H9 (cell line): Measurements from ENCODE around the gene RSPO1. TPM values are rescaled to one million over a fixed set of nuclear protein-coding genes. Genes with fewer than 3 reads are reported as not detected.

ENCODE experiments used
- DNase-seq: peaks from one replicate; pipeline ENCODE4 v3.0.0-alpha.2; 2017
- H2AFZ ChIP-seq: one replicate; pipeline ENCODE4 v1.6.1; 2013; ENCODE audit warnings: mild to moderate bottlenecking, low read length, control low read depth, moderate library complexity
- H2AK5ac ChIP-seq: 2 replicates; pipeline ENCODE4 v1.6.1; 2013; ENCODE audit warnings: low read length, control low read depth, mixed read lengths; ENCODE audit not compliant: insufficient read length
- H2BK120ac ChIP-seq: one replicate; pipeline ENCODE4 v1.6.1; 2013; ENCODE audit warnings: low read depth, mild to moderate bottlenecking, low read length, control low read depth, inconsistent platforms; ENCODE audit not compliant: poor library complexity, severe bottlenecking
- H2BK12ac ChIP-seq: 2 replicates; pipeline ENCODE4 v1.6.1; 2013; ENCODE audit warnings: low read length, control low read depth, mixed read lengths, low read depth; ENCODE audit not compliant: insufficient read length
- H2BK15ac ChIP-seq: 2 replicates; pipeline ENCODE4 v1.6.1; 2013; ENCODE audit warnings: low read depth, low read length, control low read depth
- H2BK20ac ChIP-seq: one replicate; pipeline ENCODE4 v1.6.1; 2013; ENCODE audit warnings: low read depth, mild to moderate bottlenecking, low read length, control low read depth, inconsistent platforms; ENCODE audit not compliant: poor library complexity, severe bottlenecking
- H2BK5ac ChIP-seq: 2 replicates; pipeline ENCODE4 v1.6.1; 2013; ENCODE audit warnings: low read length, control low read depth, mixed read lengths; ENCODE audit not compliant: insufficient read length
- H3K14ac ChIP-seq: 2 replicates; pipeline ENCODE4 v1.6.1; 2013; ENCODE audit warnings: low read length, control low read depth; ENCODE audit not compliant: insufficient read depth
- H3K18ac ChIP-seq: 2 replicates; pipeline ENCODE4 v1.6.1; 2013; ENCODE audit warnings: low read depth, mild to moderate bottlenecking, mixed read lengths, low read length, control low read depth; ENCODE audit not compliant: insufficient read length
- H3K23ac ChIP-seq: 2 replicates; pipeline ENCODE4 v1.6.1; 2013; ENCODE audit warnings: low read length, control low read depth, mixed read lengths, low read depth; ENCODE audit not compliant: insufficient read length
- H3K23me2 ChIP-seq: 2 replicates; pipeline ENCODE4 v1.6.1; 2013; ENCODE audit warnings: low read depth, mild to moderate bottlenecking, mixed read lengths, low read length, control low read depth; ENCODE audit not compliant: insufficient read length, poor library complexity, severe bottlenecking
- H3K27ac ChIP-seq: 2 replicates; pipeline ENCODE4 v1.5.1; 2013; ENCODE audit warnings: low read length, control low read depth, mixed read lengths, low read depth; ENCODE audit not compliant: insufficient read length
- H3K27me3 ChIP-seq: 2 replicates; pipeline ENCODE4 v1.6.1; 2013; ENCODE audit warnings: low read length, control low read depth, inconsistent platforms; ENCODE audit not compliant: insufficient read depth
- H3K4ac ChIP-seq: 2 replicates; pipeline ENCODE4 v1.6.1; 2013; ENCODE audit warnings: low read depth, mild to moderate bottlenecking, control low read depth, inconsistent platforms, low read length, moderate library complexity
- H3K4me1 ChIP-seq: 2 replicates; pipeline ENCODE4 v1.6.1; 2013; ENCODE audit warnings: low read length, control low read depth, inconsistent platforms; ENCODE audit not compliant: insufficient read depth
- H3K4me2 ChIP-seq: 2 replicates; pipeline ENCODE4 v1.6.1; 2013; ENCODE audit warnings: low read length, control low read depth, mixed read lengths; ENCODE audit not compliant: insufficient read length, insufficient read depth
- H3K56ac ChIP-seq: 2 replicates; pipeline ENCODE4 v1.6.1; 2013; ENCODE audit warnings: low read depth, mild to moderate bottlenecking, mixed read lengths, low read length, control low read depth; ENCODE audit not compliant: insufficient read length
- H3K79me1 ChIP-seq: 2 replicates; pipeline ENCODE4 v1.6.1; 2013; ENCODE audit warnings: low read depth, mild to moderate bottlenecking, moderate library complexity, low read length, control low read depth, inconsistent platforms; ENCODE audit not compliant: insufficient read depth, poor library complexity, severe bottlenecking
- H3K79me2 ChIP-seq: 2 replicates; pipeline ENCODE4 v1.6.1; 2013; ENCODE audit warnings: low read length, control low read depth, inconsistent platforms; ENCODE audit not compliant: insufficient read depth
- H3K9ac ChIP-seq: 2 replicates; pipeline ENCODE4 v1.6.1; 2013; ENCODE audit warnings: low read length, control low read depth, mixed read lengths; ENCODE audit not compliant: insufficient read length; ENCODE audit errors: extremely low read depth
- H3K9me3 ChIP-seq: one replicate; pipeline ENCODE4 v1.6.1; 2013; ENCODE audit warnings: low read depth, low read length, inconsistent platforms; ENCODE audit not compliant: control insufficient read depth
- H3T11ph ChIP-seq: one replicate; pipeline ENCODE4 v1.6.1; 2013; ENCODE audit warnings: mild to moderate bottlenecking, low read length, control low read depth, inconsistent platforms
- H4K20me1 ChIP-seq: one replicate; pipeline ENCODE4 v1.6.1; 2013; ENCODE audit not compliant: control insufficient read depth, insufficient read length, insufficient read depth
- H4K5ac ChIP-seq: 2 replicates; pipeline ENCODE4 v1.6.1; 2013; ENCODE audit warnings: low read depth, mild to moderate bottlenecking, mixed read lengths, low read length, control low read depth; ENCODE audit not compliant: insufficient read length
- H4K8ac ChIP-seq: replicated peaks from 2 replicates; pipeline ENCODE4 v1.6.1; 2013; ENCODE audit warnings: low read length, control low read depth, mixed read lengths, low read depth; ENCODE audit not compliant: insufficient read length
- H4K91ac ChIP-seq: 2 replicates; pipeline ENCODE4 v1.6.1; 2013; ENCODE audit warnings: low read depth, mild to moderate bottlenecking, moderate library complexity, mixed read lengths, low read length, control low read depth; ENCODE audit not compliant: insufficient read length
- H3K27ac Mint-ChIP-seq, 3 experiments: 2 replicates in 2 of 3; 3 replicates in 1 of 3; pipeline ENCODE4 v1.8.0; 2020 to 2021; ENCODE audit warnings: mixed read lengths in 3 of 3, mild to moderate bottlenecking in 1 of 3, moderate library complexity in 1 of 3
- H3K27me3 Mint-ChIP-seq: 2 replicates; pipeline ENCODE4 v1.8.0; 2021; ENCODE audit warnings: low read depth, mild to moderate bottlenecking, moderate library complexity, mixed read lengths
- H3K36me3 Mint-ChIP-seq, 3 experiments: 2 replicates in 2 of 3; 3 replicates in 1 of 3; pipeline ENCODE4 v1.8.0; 2020 to 2021; ENCODE audit warnings: low read depth in 3 of 3, mixed read lengths in 3 of 3; ENCODE audit not compliant: insufficient read depth in 1 of 3
- H3K4me1 Mint-ChIP-seq, 2 experiments: 2 replicates each; pipeline ENCODE4 v1.8.0; 2020; ENCODE audit warnings: mixed read lengths in 2 of 2
- H3K4me3 Mint-ChIP-seq, 2 experiments: 2 replicates in 1 of 2; 3 replicates in 1 of 2; pipeline ENCODE4 v1.8.0; 2020 to 2021; ENCODE audit warnings: mild to moderate bottlenecking in 2 of 2, mixed read lengths in 2 of 2, moderate library complexity in 1 of 2
- H3K9me3 Mint-ChIP-seq, 2 experiments: 2 replicates in 1 of 2; 3 replicates in 1 of 2; pipeline ENCODE4 v1.8.0; 2020; ENCODE audit warnings: mild to moderate bottlenecking in 2 of 2, mixed read lengths in 2 of 2, moderate library complexity in 1 of 2
- CTCF ChIP-seq: fragments of 200-600 bp; sonication (generic); conservative IDR thresholded peaks from 3 replicates; pipeline ENCODE4 v1.8.0; 2021; ENCODE audit warnings: antibody characterized with exemption, mild to moderate bottlenecking
- WGBS: extraction: QIAGEN DNeasy Blood & Tissue Kit; methylation state at CpG from one replicate; pipeline ENCODE4 v1.1.7; 2013; ENCODE audit warnings: missing lambda C conversion rate, low lambda C conversion rate, mixed read lengths; ENCODE audit not compliant: insufficient read length; ENCODE audit errors: extremely low coverage; 5-methylcytosine and 5-hydroxymethylcytosine counted together
- total RNA-seq: library from RNA; stranded (reverse); gene quantifications from 2 replicates; pipeline ENCODE4 v1.2.1, GENCODE V29; 2021

RSPO1 gene
- total RNA-seq, 1 experiment from 2014 or later, result 0.35 TPM

DNA sequence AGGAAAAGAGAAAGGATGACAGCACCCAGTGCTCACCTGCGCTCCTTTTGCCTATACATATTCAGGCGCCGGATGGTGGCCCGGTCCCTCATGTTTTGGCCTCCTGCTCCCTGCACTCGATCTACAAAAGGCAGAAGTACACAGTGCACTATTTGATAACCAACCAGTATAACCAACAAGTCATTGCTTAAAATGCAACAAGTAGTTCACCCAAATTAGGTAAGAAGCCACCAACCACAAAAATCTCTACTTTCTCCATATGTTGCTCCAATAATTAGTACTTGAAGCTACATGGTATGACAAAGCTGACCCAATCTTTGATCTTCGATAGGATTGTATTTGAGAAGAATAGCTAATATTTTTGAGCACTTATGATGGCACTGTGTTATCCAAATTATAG is 41.0 kb downstream of the RSPO1 start:
- no peak overlapping the region for H2BK20ac ChIP-seq

More for the DNA sequence above, 41.0 kb downstream of the RSPO1 start:
- H2AFZ ChIP-seq, result no peak overlapping the region
- H2BK5ac ChIP-seq, result no peak overlapping the region
- no peaks in the 10 kb centered on the region for H3K27me3 ChIP-seq
- no peak overlapping the region for H3K27ac ChIP-seq
- H4K8ac ChIP-seq, result no peak overlapping the region
- H3K27ac Mint-ChIP-seq, result no peak overlapping the region
- peaks cover 0 to 3% of the 10 kb centered on the region in 2 experiments; a peak in 1 of 5 replicates for H3K9me3 Mint-ChIP-seq
- no peak overlapping the region for H3K4ac ChIP-seq
- H3K4me1 ChIP-seq, result no peaks in the 10 kb centered on the region; the same call in 1 of the 2 replicates
- H3K4me3 Mint-ChIP-seq, result peak overlapping the region; percentile 33 to 62; a peak in 4 of 5 replicates
- H2BK15ac ChIP-seq, result no peak overlapping the region
- H3T11ph ChIP-seq, result no peak overlapping the region
- peaks cover 9 to 18% of the 10 kb centered on the region in 2 experiments; a peak in 3 of 4 replicates for H3K4me1 Mint-ChIP-seq
- no CpG with 5 or more reads among the region's 6 CpGs for WGBS
- no peaks in the 10 kb centered on the region for H4K20me1 ChIP-seq
- H3K14ac ChIP-seq, result no peak overlapping the region
- H4K5ac ChIP-seq, result no peak overlapping the region
- peaks cover 9% of the 10 kb centered on the region for H3K27me3 Mint-ChIP-seq
- H3K9ac ChIP-seq, result no peak overlapping the region
- H3K9me3 ChIP-seq, result no peaks in the 10 kb centered on the region
- H2AK5ac ChIP-seq, result no peak overlapping the region
- peaks cover 20% of the 10 kb centered on the region; the same call in 1 of the 2 replicates for H3K79me2 ChIP-seq
- H3K23ac ChIP-seq, result no peak overlapping the region
- H3K56ac ChIP-seq, result no peak overlapping the region
- no peak overlapping the region for H3K4me2 ChIP-seq
- peaks cover 6% of the 10 kb centered on the region for H3K23me2 ChIP-seq
- no peak for DNase-seq
- H3K36me3 Mint-ChIP-seq, result peaks cover 24 to 44% (median 43%) of the 10 kb centered on the region in 3 experiments; a peak in 6 of 7 replicates
- no peak overlapping the region for H4K91ac ChIP-seq
- no peak overlapping the region for H2BK120ac ChIP-seq
- no peak overlapping the region for H3K18ac ChIP-seq
- TF ChIP-seq CTCF, result no peak
- H3K79me1 ChIP-seq, result no peaks in the 10 kb centered on the region
- H2BK12ac ChIP-seq, result no peak overlapping the region
